Motor neuron (in vitro differentiated cells): Measurements from ENCODE around the gene FIGN. TPM values are rescaled to one million over a fixed set of nuclear protein-coding genes. Genes with fewer than 3 reads are reported as not detected.

Source experiments
- ATAC-seq, 8 experiments: fragments of 200-7000 bp; cut with Tn5 transposase; replicated peaks in 6 of 8; 2 replicates each; pipeline ENCODE4 v1.8.0; 2021; ENCODE audit warnings: mild to moderate bottlenecking in 8 of 8, moderate library complexity in 8 of 8
- H3K27ac ChIP-seq, 2 donors: fragments of 250-450 bp; sonication (Bioruptor Pico); 2 replicates each; pipeline ENCODE4 v1.9.0; 2021; ENCODE audit warnings: antibody characterized with exemption in 2 of 2, mild to moderate bottlenecking in 2 of 2, moderate library complexity in 1 of 2
- H3K4me1 ChIP-seq, 2 donors: fragments of 250-450 bp; sonication (Bioruptor Pico); replicated peaks in 1 of 2; 2 replicates each; pipeline ENCODE4 v1.6.1; 2021; ENCODE audit warnings: antibody characterized with exemption in 2 of 2, mild to moderate bottlenecking in 2 of 2, moderate library complexity in 1 of 2
- H3K4me3 ChIP-seq, 5 donors: fragments of 250-450 bp; sonication (Bioruptor Pico); 2 replicates each; pipeline ENCODE4 v1.9.0; 2021; ENCODE audit warnings: antibody characterized with exemption in 5 of 5, mild to moderate bottlenecking in 5 of 5, moderate library complexity in 4 of 5
- WGBS, 10 experiments: fragments of 450-650 bp; shearing (Covaris generic); methylation state at CpG; one replicate each; pipeline ENCODE4 v1.0.0; 2022; 5-methylcytosine and 5-hydroxymethylcytosine counted together
- in situ Hi-C, 9 experiments: fragments of 400-800 bp; cut with MboI; loops; one replicate each; pipeline ENCODE4 v1.15.0; 2021; ENCODE audit warnings: low sequenced_read_pairs in 9 of 9, low pct_unique_long_range_greater_than_20kb in 2 of 9; ENCODE audit not compliant: unreplicated experiment in 9 of 9
- total RNA-seq, 8 experiments: library from RNA; unstranded; fragments of 300-600 nt; gene quantifications; 2 replicates each; pipeline versions ENCODE4 v1.2.3 to v1.2.4, GENCODE V29; 2022

The FIGN gene
- total RNA-seq, 8 experiments from 2014 or later, result 2.3 to 14.8 (median 8.6) TPM

DNA sequence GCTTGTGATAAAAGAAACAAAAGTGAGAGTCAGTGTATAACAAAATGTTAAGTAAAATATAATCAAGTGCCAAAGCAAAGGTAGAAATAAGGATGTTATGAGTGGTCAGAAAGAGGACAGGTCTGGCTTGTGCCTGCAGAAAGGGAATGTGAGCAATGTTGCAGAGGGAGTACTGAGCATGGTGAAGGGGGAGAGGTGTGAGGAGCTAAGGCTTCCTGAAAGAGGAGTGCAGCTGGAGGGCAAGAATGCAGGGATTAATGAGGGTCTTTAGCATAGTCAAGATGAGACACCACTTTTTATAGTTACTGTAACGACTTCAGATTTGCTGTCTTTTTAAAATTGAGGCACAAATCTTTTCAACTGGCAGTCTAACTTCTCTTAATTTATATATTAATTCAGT is 22.0 kb upstream of the FIGN start:
- 0 to 50% (median 12%) methylated on average over 1 of the region's 1 CpG; no CpG with 5 or more reads in 4 of the 10 experiments for WGBS, 10 experiments
- peak in 1 of 8 experiments; percentile 96 for ATAC-seq

DNA sequence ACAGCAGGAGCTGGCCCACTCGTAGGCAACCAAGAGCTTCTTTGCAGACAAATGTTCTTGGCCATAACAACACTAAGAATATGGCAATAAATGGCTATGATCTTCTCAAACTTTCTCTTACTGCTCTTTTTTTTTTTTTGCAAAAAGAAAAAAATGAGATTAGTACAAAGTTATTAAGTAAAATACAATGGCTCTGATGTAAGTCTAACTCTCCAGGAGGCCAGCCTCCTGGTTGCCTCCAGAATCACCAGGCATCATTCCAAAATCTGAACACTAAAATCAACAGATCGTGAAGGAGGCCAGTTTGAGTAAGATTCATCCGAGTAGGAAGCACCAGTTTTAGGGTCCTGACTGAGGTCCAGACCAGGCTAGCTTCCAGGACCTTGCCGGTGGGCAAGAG is 20.8 kb upstream of the FIGN start:
- no peaks in the 10 kb centered on the region for H3K4me1 ChIP-seq
- ATAC-seq, result no peak
- H3K4me3 ChIP-seq, result no peak overlapping the region
- in situ Hi-C loops, result no loop called here
- H3K27ac ChIP-seq, result no peak overlapping the region
- WGBS, 10 experiments, result 60 to 100% (median 86%) methylated on average over 1 to 4 of the region's 4 CpGs; no CpG with 5 or more reads in 1 of the 10 experiments

More for the DNA sequence above, 22.0 kb upstream of the FIGN start:
- Histone ChIP-seq H3K4me1 (no peaks in the 10 kb centered on the region), H3K4me3 (no peak overlapping the region), H3K27ac (no peak overlapping the region)
- in situ Hi-C loops, result no loop called here

DNA sequence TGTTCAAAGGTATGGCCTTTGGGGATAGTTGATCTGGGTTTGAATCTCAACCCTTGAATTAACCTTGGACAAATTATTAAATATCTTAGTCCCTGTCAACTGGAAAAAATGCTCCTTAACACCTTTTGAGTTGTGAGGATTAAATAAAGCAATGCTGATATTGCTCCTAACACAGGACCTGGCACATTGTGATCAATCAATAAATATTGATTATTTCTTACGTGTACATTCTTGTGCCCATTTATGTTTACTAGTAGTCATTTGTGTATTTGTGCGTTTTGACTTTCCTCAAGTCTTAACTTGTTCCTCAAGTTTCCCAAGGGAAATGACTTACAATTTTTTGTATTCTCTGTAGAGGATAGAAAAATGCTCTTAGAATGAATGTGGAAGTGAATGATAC is 19.6 kb upstream of the FIGN start:
- ATAC-seq, result no peak
- in situ Hi-C loops, result no loop called here
- 78 to 100% (median 92%) methylated on average over 1 to 2 of the region's 2 CpGs; no CpG with 5 or more reads in 1 of the 10 experiments for WGBS, 10 experiments
- H3K4me3 ChIP-seq, result no peak overlapping the region
- no peak overlapping the region for H3K27ac ChIP-seq
- H3K4me1 ChIP-seq, result no peaks in the 10 kb centered on the region

DNA sequence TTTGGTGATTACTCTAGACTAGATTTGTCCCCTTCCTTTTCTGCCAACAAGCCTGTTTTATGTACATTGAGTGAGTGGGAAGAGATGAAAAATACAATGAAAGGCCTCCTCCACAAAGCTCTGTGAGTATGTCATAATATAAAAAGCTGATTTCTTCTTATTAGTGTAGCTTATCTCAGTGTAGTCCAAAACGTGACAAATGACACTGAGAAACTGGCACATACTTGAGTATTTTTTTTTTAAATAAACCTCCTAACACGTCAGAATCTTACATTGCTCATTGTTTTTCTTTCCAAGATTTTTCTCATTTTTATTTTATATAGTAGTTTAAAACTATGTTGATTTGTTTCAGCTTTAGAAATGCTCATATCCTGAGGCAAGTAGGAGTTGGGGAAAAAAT is 17.9 kb upstream of the FIGN start:
- 0 to 83% (median 66%) methylated on average over 1 to 2 of the region's 2 CpGs for WGBS, 10 experiments
- in situ Hi-C loops, result no loop called here
- Histone ChIP-seq H3K27ac (no peak overlapping the region), H3K4me3 (no peak overlapping the region), H3K4me1 (no peaks in the 10 kb centered on the region)
- no peak for ATAC-seq

DNA sequence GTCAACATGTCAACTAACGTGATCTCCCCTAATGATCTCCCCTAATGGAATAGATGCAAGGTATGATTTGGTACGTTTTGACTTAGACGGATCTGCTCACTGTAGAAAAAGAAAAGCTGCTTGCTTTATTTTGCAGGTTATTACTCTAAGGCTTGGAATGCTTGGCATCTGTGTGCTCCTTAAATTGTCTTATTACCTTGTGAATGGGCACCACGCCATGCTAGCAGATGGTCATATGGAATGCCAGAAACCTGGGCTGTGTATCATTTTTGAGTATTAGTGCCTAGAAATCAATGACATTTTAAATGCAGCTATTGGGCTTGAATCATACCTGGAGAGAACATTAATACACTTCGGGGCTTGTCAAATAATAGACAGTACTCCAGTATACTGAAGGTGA is 16.5 kb upstream of the FIGN start:
- no peak overlapping the region for H3K27ac ChIP-seq
- no peak for ATAC-seq
- H3K4me3 ChIP-seq, result no peak overlapping the region
- no peaks in the 10 kb centered on the region for H3K4me1 ChIP-seq
- in situ Hi-C loops, result no loop called here
- 63 to 98% (median 89%) methylated on average over 1 to 5 of the region's 5 CpGs for WGBS, 10 experiments

DNA sequence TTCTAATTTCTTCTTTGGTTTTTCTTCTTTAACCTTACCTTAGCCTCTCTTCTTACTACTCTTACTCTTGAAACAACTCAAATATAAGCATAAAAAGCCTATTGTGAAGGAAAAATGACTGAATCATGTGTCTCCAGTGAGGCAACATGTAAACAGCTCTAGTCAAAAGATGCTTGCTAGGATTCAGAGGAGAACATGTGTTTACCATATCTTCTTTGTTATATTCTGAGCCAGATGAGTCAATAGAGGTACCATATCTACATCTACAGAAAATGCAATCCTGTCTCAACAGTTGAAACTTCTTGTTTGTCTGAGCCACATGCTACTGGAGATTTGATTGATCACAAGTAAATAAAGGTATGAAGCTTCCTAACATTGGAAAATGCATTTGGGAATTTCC is 15.9 kb upstream of the FIGN start:
- H3K27ac ChIP-seq, result no peak overlapping the region
- in situ Hi-C loops, result no loop called here
- H3K4me3 ChIP-seq, result no peak overlapping the region
- no peaks in the 10 kb centered on the region for H3K4me1 ChIP-seq
- ATAC-seq, result peak in 1 of 8 experiments; percentile 28

DNA sequence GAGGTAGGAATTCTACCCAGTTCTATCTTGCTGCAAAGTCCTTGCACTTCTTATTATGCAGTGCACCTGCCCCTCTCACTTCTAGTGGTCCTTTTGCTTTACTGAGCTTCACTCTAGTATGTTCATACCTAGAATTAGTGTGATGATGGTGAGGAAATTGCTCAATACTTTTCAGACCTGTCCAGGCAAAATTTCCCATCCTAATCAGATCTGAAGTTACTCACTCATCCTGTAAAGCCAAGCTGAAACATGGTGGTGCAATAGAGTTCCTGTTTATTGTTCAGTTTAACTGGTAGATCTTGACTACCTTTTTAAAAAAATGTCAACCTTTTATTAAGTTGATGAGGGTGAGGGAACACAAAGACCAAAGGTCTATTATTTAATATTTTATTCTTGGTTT is 12.6 kb upstream of the FIGN start:
- no peaks in the 10 kb centered on the region for H3K4me1 ChIP-seq
- no peak overlapping the region for H3K4me3 ChIP-seq
- no peak for ATAC-seq
- in situ Hi-C loops, result loop anchor here in 1 of 9 experiments (25.0 kb wide), 1 partner anchor 561 kb away; no protein-coding TSS in a partner anchor
- H3K27ac ChIP-seq, result no peak overlapping the region

DNA sequence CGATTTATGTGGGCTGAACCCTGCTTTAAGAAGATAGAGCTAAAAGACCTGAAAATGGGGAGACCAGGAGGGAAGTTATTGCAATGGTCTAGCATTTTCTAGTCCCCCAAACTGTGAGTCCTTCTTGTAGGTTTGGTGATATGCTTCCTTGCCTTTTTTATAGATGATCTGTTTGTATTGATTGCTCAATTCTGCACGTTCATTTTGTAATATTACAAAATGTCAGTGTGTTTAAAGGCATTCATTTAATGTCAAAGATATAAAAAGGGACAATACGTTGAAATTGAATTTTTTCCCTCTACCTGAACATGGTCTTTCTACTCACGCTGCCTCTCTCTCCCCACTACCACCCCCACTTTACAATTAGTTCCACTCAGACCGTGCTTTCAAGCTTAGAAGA is 5.6 kb upstream of the FIGN start:
- no peak for ATAC-seq
- Histone ChIP-seq H3K4me3 (no peak overlapping the region), H3K4me1 (peaks cover 0 to 5% of the 10 kb centered on the region in 2 donors), H3K27ac (no peak overlapping the region)
- 65 to 94% (median 80%) methylated on average over 2 to 5 of the region's 5 CpGs for WGBS, 10 experiments
- in situ Hi-C loops, result loop anchor here in 1 of 9 experiments (25.0 kb wide), 1 partner anchor 554 kb away; no protein-coding TSS in a partner anchor

DNA sequence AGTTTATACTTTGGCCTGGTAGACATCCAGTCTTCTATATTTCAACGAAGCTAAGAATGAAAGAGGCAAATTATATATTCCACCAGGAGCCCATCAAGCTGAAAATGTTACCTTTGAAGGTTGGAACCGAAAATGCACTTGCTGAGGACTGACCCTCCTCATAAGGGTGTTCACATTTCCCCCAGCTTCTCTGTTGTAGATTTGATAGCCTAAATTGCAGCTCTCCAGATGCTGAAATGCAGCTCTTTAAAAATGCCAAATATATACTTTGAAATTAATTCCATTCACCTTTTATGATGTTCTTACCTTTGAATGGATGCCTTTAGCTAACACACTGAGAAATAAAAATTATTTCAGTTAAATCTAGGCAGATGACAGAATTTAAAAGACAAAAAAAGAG is 1.8 kb upstream of the FIGN start:
- Histone ChIP-seq H3K4me3 (peak overlapping the region in 3 of 5 donors; percentile 56 to 96 (median 70)), H3K27ac (no peak overlapping the region), H3K4me1 (peaks cover 0 to 8% of the 10 kb centered on the region in 2 donors)
- in situ Hi-C loops, result loop anchor here in 1 of 9 experiments (25.0 kb wide), 1 partner anchor 550 kb away; no protein-coding TSS in a partner anchor
- WGBS, 10 experiments, result 20 to 100% (median 70%) methylated on average over 1 to 2 of the region's 2 CpGs; no CpG with 5 or more reads in 2 of the 10 experiments
- no peak for ATAC-seq

DNA sequence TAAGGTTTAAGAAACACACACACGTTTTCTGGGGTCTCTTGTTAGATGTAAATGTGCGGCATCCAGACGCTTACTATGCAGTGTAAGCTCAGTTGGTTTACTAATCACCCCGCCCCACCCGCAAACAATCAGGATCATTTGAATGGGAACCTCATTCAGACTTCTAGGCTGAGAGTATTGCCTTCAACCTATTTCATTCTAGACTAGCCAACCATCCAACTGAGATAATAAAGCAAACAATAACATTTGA is 1.3 kb upstream of the FIGN start:
- Histone ChIP-seq H3K4me1 (peaks cover 0 to 13% of the 10 kb centered on the region in 2 donors), H3K4me3 (peak overlapping the region; percentile 56 to 96 (median 67)), H3K27ac (peak overlapping the region; percentile 81 to 86)
- in situ Hi-C loops, result loop anchor here in 1 of 9 experiments (25.0 kb wide), 1 partner anchor 550 kb away; no protein-coding TSS in a partner anchor
- ATAC-seq, result peak in 1 of 8 experiments; percentile 28
- WGBS, 10 experiments, result 0 to 60% (median 3%) methylated on average over 1 to 5 of the region's 5 CpGs; no CpG with 5 or more reads in 4 of the 10 experiments

DNA sequence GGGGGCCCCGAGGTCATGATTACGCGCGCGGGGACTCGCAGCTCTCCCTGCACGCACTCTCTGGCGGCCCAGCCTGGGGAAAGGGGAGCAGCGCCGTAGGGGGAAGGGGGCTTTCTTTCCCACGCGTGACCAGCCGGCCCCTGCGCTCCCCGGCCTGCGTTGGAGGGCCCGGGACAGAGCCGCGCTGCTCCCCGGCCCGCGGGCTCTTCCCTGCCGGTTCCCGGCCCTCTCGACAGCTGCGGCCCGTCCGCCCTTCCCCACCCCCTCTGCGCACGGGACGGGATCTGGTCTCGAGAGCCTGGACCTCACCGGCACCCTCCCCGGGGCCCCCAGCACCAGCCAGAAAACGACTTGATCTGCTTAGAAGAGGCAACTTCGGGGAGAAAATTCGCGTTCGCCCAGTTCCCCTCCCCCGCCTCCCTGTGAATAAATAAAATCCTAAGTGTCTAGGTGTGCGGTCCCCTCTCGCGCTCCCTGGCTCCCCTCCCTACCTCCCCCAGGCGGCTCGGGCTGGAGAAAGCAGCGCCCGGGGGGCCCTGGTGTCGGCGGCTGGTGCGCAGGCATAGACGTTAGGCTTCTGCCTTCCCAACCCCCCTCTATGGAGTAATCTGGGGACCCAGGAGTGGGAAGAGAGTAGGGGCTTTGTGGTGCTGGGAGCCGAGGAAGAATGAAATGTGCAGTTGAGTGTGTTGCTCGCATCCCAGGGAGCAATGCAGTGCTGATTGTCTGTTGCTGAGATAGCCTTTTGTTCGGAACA is 803 bp upstream of the FIGN start:
- in situ Hi-C loops, result loop anchor here in 1 of 9 experiments (25.0 kb wide), 1 partner anchor 549 kb away; no protein-coding TSS in a partner anchor
- WGBS, 10 experiments, result 0 to 100% (median 2%) methylated on average over 1 to 9 of the region's 54 CpGs; no CpG with 5 or more reads in 7 of the 10 experiments
- ATAC-seq, result peak; percentile 56 to 80 (median 68)
- peak overlapping the region; percentile 81 to 86 for H3K27ac ChIP-seq
- H3K4me1 ChIP-seq, result peaks cover 2 to 18% of the 10 kb centered on the region in 2 donors
- H3K4me3 ChIP-seq, result peak overlapping the region; percentile 56 to 96 (median 67)

DNA sequence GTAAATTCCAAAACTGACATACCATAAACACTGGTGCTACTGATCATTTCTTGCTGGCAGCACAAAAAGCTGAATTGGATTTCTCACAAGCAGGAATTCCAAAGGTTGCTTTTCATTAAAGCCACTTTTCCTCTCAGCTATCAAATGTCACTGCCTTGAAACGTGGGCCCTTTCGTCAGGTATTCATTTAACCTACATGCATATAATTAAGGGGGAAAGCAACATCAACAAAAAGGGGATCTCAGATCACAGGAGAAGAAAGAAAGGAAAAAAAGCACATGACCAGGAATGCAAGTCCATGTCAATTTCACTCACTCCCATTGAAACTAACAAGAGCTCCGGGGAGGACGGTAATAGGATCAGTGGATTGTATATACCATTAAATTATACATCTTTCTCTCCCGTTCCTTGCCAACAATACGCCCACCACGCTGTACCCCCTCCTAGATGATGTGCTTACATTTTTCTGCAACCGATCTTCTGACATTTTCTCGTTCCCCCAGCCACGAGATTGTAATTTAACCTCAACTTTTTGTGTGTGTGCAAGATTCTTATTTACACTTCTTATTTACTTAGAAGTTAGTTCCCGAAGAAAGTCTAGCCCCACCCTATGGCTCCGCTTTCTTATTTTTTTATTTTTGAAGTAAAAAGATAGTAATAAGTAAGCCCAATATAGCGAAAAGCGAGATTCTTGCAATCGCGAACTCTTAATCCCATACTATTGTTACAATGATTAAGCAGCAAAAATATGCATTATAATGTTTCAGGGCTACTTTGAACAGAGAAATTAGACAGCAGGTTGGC is 725 bp downstream of the FIGN start:
- 0 to 1% (median 0%) methylated on average over 4 to 16 of the region's 16 CpGs for WGBS, 10 experiments
- H3K27ac ChIP-seq, result no peak overlapping the region
- H3K4me1 ChIP-seq, result peaks cover 5 to 31% of the 10 kb centered on the region in 2 donors
- no peak for ATAC-seq
- peak overlapping the region; percentile 56 to 96 (median 67) for H3K4me3 ChIP-seq
- in situ Hi-C loops, result loop anchor here in 1 of 9 experiments (25.0 kb wide), 1 partner anchor 548 kb away; no protein-coding TSS in a partner anchor

DNA sequence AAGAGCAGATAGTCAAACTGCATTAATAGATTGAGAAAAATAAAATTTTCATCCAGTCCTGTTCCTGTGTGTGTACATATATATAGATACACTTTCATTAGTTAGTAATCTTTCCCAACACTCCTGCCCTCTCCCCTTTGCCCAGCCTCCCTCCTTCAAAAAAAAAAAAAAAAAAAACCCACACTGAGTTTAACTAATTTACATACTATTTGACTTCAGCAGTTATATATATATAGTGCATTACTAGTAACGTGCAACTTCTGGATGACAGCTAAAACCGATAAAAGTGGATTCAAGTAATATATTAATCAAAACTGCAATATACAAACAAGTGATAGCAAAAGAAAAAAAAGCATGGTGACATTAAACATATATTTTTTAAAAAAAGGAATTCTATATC is 1.4 kb downstream of the FIGN start:
- in situ Hi-C loops, result loop anchor here in 1 of 9 experiments (25.0 kb wide), 1 partner anchor 547 kb away; no protein-coding TSS in a partner anchor
- H3K27ac ChIP-seq, result no peak overlapping the region
- ATAC-seq, result no peak
- 0 to 19% (median 0%) methylated on average over 1 to 2 of the region's 2 CpGs; no CpG with 5 or more reads in 2 of the 10 experiments for WGBS, 10 experiments
- peak overlapping the region; percentile 56 to 96 (median 67) for H3K4me3 ChIP-seq
- H3K4me1 ChIP-seq, result peaks cover 5 to 36% of the 10 kb centered on the region in 2 donors
